K562 (cell line): Measurements from ENCODE around the gene CD93. TPM values are rescaled to one million over a fixed set of nuclear protein-coding genes. Genes with fewer than 3 reads are reported as not detected.

ENCODE experiments used
- EGR1 ChIP-seq: fragments of 450-650 bp; conservative IDR thresholded peaks from 2 replicates; pipeline ENCODE4 v1.6.1; 2017; ENCODE audit warnings: mild to moderate bottlenecking
- HEY1 ChIP-seq: fragments of 250-450 bp; sonication (Bioruptor Pico); IDR thresholded peaks from 2 replicates; pipeline ENCODE4 v1.5.0; 2020; ENCODE audit warnings: mild to moderate bottlenecking, moderate library complexity, borderline replicate concordance
- HOXB6 ChIP-seq: fragments of 250-450 bp; sonication (Bioruptor Pico); IDR thresholded peaks from 2 replicates; pipeline ENCODE4 v1.5.1; 2022; ENCODE audit warnings: mild to moderate bottlenecking, borderline replicate concordance
- MAFK ChIP-seq: IDR thresholded peaks from 2 replicates; pipeline ENCODE4 v1.6.1; 2011; ENCODE audit warnings: low read length, improper control_type of control experiment
- SRSF3 ChIP-seq: fragments of 200-400 bp; formaldehyde crosslinking; IDR thresholded peaks from 2 replicates; pipeline ENCODE4 v1.6.1; 2016; ENCODE audit warnings: mild to moderate bottlenecking, low read length, moderate library complexity; ENCODE audit not compliant: insufficient read depth
- polyA plus RNA-seq, 8 experiments: library from polyadenylated mRNA; depleted of rRNA in 4 of 8; stranded (reverse) in 5 of 8; unstranded in 3 of 8; fragments of >200 nt; fragmentation: Nextera tagmentation in 2 of 8; fragmentation: Illumina TruSeq in 1 of 8; extraction: Ambion mirVana in 2 of 8; extraction: Trizol in 1 of 8; gene quantifications; 2 replicates each; pipeline versions ENCODE4 v1.2.1 to v1.2.3, GENCODE V29; 2011 to 2014; ENCODE audit warnings: inconsistent platforms in 1 of 8, missing spikeins in 1 of 8
- total RNA-seq, 7 experiments: library from RNA; depleted of rRNA in 6 of 7; stranded (reverse); fragments of >200 nt in 6 of 7; fragmentation: Illumina TruSeq in 2 of 7; extraction: Trizol in 2 of 7; gene quantifications; 2 replicates each; pipeline versions ENCODE4 v1.2.1 to v1.2.3, GENCODE V29; 2011 to 2021; ENCODE audit warnings: low replicate concordance in 1 of 7
- TF ChIP-seq, protein P1 (sequence below): fragments of 450-650 bp; IDR thresholded peaks from 2 replicates; pipeline ENCODE4 v1.7.1; 2018; ENCODE audit warnings: mild to moderate bottlenecking, low read depth; ENCODE audit not compliant: partially characterized antibody
- TF ChIP-seq, protein P2 (sequence below): fragments of 250-450 bp; sonication (Bioruptor Pico); IDR thresholded peaks from 2 replicates; pipeline ENCODE4 v1.8.0; 2022; ENCODE audit warnings: moderate library complexity, mild to moderate bottlenecking, inconsistent platforms
- TF ChIP-seq, protein P3 (sequence below): fragments of 250-450 bp; sonication (Bioruptor Pico); IDR thresholded peaks from 2 replicates; pipeline ENCODE4 v1.8.0; 2022; ENCODE audit warnings: moderate library complexity, mild to moderate bottlenecking, inconsistent platforms
- TF ChIP-seq, protein P4 (sequence below), 2 experiments: fragments of 450-650 bp in 1 of 2; sonication (generic) in 1 of 2; formaldehyde crosslinking; conservative IDR thresholded peaks; 2 replicates each; pipeline versions ENCODE4 v1.4.0 to v1.8.1; 2020 to 2022; ENCODE audit warnings: mild to moderate bottlenecking in 1 of 2, missing genetic modification reagents in 1 of 2

Gene CD93
- total and polyA plus RNA-seq, 9 of the 15 experiments (the other 6 are each of a cell fraction or from before 2014, with no cell fraction given): 0.03 to 0.20 (median 0.05) TPM

DNA sequence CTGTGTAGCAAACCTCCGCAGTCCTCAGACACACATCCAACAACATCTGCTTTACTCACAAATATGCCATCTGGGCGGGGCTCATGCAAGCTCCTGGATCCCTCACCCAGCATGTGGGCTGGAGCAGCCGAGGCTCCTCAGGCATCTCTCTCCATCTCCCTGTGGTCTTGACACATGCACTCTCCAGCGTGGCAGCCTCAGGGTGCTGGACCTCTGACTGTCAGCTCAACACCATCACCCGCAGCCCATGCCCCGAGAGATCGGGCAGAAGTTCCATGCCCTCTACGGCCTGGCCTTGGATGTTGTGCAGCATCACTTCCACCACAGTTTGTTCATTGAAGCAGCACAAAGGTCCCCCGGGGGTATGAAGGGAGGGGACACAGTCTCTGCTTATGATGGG lies 32.6 kb upstream of the CD93 start (continued):
- TF ChIP-seq, protein P1, sequence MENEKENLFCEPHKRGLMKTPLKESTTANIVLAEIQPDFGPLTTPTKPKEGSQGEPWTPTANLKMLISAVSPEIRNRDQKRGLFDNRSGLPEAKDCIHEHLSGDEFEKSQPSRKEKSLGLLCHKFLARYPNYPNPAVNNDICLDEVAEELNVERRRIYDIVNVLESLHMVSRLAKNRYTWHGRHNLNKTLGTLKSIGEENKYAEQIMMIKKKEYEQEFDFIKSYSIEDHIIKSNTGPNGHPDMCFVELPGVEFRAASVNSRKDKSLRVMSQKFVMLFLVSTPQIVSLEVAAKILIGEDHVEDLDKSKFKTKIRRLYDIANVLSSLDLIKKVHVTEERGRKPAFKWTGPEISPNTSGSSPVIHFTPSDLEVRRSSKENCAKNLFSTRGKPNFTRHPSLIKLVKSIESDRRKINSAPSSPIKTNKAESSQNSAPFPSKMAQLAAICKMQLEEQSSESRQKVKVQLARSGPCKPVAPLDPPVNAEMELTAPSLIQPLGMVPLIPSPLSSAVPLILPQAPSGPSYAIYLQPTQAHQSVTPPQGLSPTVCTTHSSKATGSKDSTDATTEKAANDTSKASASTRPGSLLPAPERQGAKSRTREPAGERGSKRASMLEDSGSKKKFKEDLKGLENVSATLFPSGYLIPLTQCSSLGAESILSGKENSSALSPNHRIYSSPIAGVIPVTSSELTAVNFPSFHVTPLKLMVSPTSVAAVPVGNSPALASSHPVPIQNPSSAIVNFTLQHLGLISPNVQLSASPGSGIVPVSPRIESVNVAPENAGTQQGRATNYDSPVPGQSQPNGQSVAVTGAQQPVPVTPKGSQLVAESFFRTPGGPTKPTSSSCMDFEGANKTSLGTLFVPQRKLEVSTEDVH: no peak
- TF ChIP-seq MAFK (no peak), EGR1 (no peak), HEY1 (CRISPR knock-in tag) (no peak), SRSF3 (no peak), HOXB6 (CRISPR knock-in tag) (no peak)
- TF ChIP-seq, protein P2, sequence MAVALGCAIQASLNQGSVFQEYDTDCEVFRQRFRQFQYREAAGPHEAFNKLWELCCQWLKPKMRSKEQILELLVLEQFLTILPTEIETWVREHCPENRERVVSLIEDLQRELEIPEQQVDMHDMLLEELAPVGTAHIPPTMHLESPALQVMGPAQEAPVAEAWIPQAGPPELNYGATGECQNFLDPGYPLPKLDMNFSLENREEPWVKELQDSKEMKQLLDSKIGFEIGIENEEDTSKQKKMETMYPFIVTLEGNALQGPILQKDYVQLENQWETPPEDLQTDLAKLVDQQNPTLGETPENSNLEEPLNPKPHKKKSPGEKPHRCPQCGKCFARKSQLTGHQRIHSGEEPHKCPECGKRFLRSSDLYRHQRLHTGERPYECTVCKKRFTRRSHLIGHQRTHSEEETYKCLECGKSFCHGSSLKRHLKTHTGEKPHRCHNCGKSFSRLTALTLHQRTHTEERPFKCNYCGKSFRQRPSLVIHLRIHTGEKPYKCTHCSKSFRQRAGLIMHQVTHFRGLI (CRISPR knock-in tag): no peak
- TF ChIP-seq, protein P3, sequence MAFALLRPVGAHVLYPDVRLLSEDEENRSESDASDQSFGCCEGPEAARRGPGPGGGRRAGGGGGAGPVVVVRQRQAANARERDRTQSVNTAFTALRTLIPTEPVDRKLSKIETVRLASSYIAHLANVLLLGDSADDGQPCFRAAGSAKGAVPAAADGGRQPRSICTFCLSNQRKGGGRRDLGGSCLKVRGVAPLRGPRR (CRISPR knock-in tag): no peak
- TF ChIP-seq, protein P4, sequence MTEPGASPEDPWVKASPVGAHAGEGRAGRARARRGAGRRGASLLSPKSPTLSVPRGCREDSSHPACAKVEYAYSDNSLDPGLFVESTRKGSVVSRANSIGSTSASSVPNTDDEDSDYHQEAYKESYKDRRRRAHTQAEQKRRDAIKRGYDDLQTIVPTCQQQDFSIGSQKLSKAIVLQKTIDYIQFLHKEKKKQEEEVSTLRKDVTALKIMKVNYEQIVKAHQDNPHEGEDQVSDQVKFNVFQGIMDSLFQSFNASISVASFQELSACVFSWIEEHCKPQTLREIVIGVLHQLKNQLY (CRISPR knock-in tag; conservative IDR thresholded peaks at IDR 0.05): no peak
- TF ChIP-seq, all 486 proteins: peak for 0
